GM21737 (cell line): Measurements from ENCODE around the gene PPTC7.
"Not testable (repeated sequence)": the region's sequence is repeated elsewhere in the genome, so short reads cannot be mapped to it uniquely, and the experiment has no call there.

Experiments
- ATAC-seq: cut with Tn5 transposase; IDR thresholded peaks from one replicate; pipeline ENCODE4 v1.9.1; 2021; ENCODE audit warnings: mild to moderate bottlenecking, moderate library complexity; ENCODE audit not compliant: unreplicated experiment

The PPTC7 gene

DNA sequence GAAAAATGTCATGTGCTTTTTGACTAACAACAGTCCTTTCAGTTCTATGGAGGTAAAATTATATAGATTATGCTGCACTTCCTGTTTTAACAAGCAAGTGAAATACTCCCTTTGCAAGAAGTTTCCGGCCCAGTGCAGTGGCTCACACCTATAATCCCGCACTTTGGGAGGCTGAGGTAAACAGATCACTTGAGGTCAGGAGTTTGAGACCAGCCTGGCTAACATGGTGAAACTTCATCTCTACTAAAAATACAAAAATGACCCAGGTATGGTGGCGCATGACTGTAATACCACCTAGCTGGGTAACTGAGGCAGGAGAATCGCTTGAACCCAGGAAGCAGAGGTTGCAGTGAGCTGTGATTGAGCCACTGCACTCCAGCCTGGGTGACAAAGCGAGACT is 20.7 kb downstream of the PPTC7 start:
- ATAC-seq, result not testable (repeated sequence)

- ATAC-seq, result no peak
These were observed 21.5 kb downstream of the PPTC7 start for GRCh38 chr12:110561471-110562201.

DNA sequence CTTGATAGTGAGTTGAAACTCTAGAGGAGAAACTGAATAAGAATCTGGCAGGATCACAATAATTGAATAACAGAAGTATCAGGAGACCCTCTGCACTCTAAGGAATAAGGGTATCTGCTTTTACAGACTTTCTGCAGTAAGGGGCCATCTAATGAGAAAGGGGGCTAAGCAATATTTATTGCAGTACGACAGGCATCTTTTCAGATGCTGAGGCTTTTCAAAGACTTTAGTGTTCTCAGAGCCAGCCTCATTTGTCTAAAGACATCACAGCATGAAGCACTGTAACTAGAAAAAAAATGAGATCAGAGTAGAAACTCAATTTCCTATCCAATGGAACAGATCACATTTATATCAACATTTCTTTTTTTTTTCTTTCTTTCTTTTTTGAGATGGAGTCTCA is 22.2 kb downstream of the PPTC7 start:
- ATAC-seq, result no peak

DNA sequence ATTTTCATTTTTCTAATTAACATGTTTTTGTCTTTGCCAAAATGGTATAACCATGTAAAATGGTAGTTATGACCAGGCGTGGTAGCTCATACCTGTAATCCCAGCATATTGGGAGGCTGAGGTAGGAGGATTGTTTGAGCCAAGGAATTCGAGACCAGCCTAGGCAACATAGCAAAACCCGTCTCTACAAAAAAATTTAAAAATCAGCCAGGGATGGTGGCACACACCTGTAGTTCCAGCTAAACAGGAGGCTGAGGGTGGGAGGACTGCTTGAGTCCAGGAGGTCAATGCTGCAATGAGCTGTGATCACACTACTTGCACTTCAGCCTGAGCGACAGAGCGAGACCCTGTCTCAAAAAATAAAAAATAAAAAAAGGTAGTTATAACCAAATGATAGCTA is 23.1 kb downstream of the PPTC7 start:
- no peak for ATAC-seq

- ATAC-seq, result not testable (repeated sequence)
These were observed 24.2 kb downstream of the PPTC7 start for GRCh38 chr12:110558945-110559344.

- ATAC-seq, result no peak
These were observed 25.8 kb downstream of the PPTC7 start for GRCh38 chr12:110557300-110557699.

DNA sequence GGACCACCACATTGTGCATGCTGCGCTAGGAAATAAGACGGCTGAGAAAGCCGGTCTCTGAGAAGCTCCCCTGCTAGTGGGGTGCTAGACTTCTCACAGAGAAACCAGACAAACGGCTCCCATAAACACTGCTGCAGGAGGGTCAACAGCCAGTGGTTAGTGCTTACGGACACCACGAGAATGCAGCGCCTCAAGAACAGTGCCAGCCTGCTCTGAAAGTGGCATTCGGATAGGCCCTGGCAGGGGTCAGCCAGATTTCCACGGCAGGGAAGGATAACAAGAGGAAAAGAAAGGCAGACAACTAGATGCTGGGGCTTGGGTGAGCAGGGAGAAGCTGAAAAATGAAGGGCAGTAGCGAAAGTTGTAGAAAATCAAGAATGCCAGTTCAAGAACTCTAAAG is 26.4 kb downstream of the PPTC7 start:
- ATAC-seq, result no peak

- no peak for ATAC-seq
These were observed 27.3 kb downstream of the PPTC7 start for GRCh38 chr12:110555577-110556406.

- ATAC-seq, result no peak
These were observed 28.9 kb downstream of the PPTC7 start for GRCh38 chr12:110554184-110554583.

- ATAC-seq, result no peak
These were observed 32.1 kb downstream of the PPTC7 start for GRCh38 chr12:110550981-110551380.

- no peak for ATAC-seq
These were observed 33.4 kb downstream of the PPTC7 start for GRCh38 chr12:110549716-110550115.

GRCh38 chr12:110548678-110549077 is 34.4 kb downstream of the PPTC7 start:
- ATAC-seq, result no peak

- no peak for ATAC-seq
These were observed 36.0 kb downstream of the PPTC7 start for GRCh38 chr12:110547090-110547489.

GRCh38 chr12:110546339-110546738 is 36.8 kb downstream of the PPTC7 start:
- no peak for ATAC-seq

- ATAC-seq, result no peak
These were observed 37.3 kb downstream of the PPTC7 start for GRCh38 chr12:110545812-110546211.

DNA sequence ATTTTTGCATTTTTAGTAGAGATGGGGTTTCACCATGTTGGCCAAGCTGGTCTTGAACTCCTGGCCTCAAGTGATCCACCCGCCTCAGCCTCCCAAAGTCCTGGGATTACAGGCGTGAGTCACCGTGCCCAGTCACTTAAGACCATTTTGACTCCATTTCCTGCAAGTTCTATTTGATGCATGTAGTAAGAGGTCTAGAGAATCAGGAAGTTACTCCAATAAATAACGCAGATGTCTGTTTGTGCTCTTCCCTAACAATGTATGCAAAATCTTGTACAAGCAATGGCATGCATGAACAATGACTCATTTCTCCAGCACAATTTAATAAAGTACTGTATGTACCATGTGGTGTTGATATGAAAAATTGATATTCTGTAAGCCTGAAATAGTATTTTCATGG is 37.9 kb downstream of the PPTC7 start:
- not testable (repeated sequence) for ATAC-seq

- ATAC-seq, result no peak
These were observed 39.2 kb downstream of the PPTC7 start for GRCh38 chr12:110543965-110544364.

GRCh38 chr12:110543252-110543959 is 39.7 kb downstream of the PPTC7 start:
- no peak for ATAC-seq

GRCh38 chr12:110540048-110540447 is 43.1 kb downstream of the PPTC7 start:
- ATAC-seq, result no peak

GRCh38 chr12:110538869-110539622 is 44.1 kb downstream of the PPTC7 start:
- ATAC-seq, result no peak
